ENCODE measurements around the gene TOR2A.

The TOR2A gene

DNA sequence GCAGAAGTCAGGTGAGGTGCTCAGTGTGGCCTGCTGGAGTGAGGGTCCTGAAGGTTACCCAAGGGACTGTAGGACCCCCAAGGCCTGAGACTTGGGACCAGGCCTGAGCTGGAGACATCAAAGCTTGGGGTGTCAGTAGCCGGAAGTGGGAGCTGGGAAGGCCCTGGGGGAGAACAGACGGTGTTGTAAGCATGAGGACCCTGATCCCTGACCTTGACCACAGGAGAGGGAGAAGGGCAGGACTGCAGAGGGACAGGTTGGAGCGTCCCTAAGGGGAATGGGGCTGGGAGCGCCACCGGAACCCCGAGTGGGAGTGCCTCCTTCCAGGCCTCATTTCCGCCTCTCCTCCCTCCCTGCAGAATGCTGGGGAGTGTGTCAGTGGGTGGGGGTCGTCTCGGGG is 18.7 kb downstream of the TOR2A start:
- no peak for DNase-seq

DNA sequence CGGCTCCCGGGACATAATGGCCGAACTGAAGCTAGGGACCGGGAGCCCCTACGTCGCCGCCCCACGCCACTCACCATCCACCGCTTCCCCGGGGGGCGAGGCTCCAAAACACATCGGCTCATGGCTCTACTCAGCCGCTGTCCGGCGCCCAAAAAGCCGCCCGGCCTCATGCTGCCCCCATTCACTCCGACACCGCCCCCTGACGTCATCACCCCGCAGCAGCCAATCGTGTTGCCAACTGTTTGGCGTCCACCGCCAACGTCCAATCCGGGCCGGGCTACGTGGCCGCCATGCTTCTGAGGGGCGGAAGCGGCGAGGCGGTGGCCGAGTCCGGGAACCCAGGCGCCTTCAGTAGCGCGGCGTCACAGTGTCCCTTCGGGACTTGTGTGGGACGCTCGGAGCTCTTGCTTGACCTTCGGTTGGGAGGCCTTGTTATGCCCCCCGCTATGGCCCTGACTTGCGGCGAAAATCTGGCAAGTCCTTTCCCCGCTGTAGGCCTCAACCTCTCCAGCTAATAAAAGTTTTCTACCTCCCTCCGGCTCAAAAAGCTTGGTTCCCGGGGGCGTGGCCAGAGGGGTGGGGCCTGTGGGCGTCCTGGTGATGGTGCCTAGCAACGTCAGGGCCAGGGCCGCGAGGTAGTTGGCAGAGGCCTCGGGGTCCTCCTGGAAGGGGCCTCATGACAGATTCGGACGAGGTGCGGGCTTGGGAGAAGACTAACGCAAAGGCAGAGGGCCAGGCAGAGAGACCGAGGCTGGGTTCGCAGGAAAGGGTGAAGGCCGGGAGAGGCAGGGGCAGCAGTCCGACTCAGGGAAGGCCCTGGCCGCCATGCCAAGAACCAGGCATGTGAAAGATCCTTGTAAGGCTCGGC is 19.4 kb downstream of the TOR2A start, which contains the start of the genes PTRH1 and TTC16:
Gene PTRH1 (minus strand): TSS at position 194 of the 868 bp plus-strand sequence. CDS start 24 bp downstream, at position 170.
Gene TTC16 (plus strand): TSS at position 610 of the 868 bp plus-strand sequence. CDS start 67 bp downstream, at position 677.
- peak; percentile 91 to 94 for DNase-seq

DNA sequence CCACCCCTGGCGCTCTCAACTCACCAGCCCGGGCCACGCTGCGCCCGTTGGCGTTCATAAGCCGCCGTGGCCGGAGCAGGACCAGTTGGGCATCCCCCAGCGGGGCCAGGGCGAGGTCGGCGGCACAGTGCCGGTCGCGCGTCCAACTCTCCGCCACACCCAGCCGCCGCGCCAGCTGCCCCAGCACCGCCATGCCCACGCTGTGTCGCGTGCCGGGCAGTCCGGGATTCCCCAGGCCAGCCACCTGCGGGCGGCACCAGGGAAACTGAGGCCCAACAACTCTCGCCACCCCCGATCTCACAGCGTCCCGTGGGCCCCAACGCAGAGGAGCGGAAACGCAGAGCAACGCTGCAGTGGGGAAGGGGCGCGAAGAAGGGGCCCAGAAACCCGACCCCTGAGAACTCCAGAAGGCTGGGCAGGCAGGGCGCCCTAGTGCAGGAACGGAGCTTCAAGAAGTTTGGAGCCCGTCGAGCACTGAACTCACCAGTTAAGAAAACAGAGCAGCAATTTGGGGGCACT is 20.1 kb downstream of the TOR2A start:
- no peak for DNase-seq

DNA sequence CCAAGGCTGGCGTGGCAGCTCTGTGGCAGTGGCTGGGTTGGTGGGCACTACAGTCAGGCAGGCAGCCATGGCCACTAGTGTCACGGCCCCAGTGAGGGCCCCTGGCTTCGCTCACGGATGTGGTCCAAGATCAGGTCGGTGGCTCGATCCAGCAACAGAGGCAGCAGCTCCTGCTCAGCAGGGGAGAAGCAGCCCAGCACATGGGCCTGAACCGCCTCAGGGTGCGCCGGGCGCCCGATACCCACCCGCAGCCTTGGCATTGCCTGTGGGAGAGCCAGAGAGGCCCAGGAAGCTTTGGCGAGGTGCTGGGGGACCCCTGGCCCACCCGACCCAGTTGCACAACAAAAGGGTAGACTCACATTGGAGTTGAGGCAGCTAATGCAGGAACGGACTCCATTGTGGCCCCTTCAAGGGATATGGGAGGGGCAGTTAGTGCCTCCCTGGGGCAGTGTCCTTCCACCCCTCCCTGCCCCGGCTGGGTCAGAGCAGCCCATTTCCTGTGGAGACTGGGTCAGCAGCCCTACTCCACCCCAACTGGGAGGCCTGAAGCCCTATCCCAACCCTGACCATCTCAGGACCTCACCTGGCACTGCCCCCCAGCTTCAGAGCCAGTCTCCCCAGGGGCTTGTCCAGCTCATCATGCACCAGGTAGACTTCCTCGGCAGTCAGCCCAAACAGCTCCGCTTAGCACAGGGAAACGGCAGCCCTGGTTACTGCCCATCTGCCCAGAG is 20.9 kb downstream of the TOR2A start:
- no peak for DNase-seq

DNA sequence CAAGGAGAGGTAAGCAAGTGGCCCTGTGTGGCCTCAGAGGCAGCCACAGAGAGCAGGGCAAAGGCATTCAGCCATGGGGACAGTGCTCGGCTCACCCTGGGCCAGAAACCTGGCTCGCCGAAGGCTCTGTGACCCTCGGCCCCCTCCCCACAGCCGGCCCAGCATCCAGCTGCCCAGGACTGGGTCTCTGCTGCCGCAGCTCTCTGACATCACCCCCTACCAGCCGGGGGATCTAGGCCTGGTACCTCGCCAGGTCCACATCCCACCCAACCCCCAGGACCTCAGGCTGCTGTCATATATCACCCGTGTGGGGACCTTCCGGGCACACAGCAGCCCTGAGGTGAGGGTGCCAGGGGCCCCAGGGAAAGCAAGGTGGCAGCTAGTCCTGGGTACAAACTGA is 22.2 kb downstream of the TOR2A start:
- DNase-seq = no peak

DNA sequence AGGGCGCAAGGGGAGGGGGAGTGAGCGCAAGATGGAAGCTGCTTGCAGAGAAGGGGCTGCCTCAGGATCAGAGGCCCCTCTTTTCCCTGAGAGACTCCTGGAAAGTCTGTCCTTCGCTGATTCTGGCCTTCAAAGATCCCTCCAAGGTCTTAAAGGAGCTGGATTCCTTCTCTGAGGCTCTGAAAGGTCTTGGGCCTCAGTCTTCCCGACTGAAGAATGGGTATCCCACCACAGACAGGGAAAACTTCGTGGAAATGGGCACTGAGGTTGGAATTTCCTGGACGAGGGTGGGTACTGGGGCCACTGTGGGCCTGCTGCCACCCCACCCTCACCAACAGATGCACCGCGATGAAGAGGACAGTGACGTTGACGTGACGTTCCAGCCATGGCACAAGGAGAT is 22.7 kb downstream of the TOR2A start:
- no peak for DNase-seq

DNA sequence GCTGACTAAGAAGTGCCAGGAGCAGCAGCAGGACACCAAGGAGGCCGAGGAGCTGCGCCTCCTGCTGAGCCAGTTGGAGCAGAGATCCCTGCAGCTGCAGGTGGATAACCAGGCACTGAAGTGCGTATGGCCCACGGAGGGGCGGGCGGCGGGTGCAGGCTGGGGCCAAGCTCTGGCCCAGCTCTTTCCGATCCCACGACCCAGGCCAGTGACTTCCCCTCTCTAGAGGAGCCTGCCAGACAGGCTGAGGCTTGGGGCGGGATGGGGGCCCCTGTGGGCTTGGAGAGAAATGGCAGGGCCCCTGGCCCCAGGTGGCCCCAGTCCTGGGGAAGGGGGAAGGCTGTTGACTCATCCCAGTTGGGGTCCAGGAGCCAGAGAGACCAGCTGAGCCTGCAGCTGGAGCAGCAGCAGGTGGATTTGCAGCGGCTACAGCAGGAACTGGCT is 23.2 kb downstream of the TOR2A start:
- DNase-seq = peak; percentile 71 to 88

DNA sequence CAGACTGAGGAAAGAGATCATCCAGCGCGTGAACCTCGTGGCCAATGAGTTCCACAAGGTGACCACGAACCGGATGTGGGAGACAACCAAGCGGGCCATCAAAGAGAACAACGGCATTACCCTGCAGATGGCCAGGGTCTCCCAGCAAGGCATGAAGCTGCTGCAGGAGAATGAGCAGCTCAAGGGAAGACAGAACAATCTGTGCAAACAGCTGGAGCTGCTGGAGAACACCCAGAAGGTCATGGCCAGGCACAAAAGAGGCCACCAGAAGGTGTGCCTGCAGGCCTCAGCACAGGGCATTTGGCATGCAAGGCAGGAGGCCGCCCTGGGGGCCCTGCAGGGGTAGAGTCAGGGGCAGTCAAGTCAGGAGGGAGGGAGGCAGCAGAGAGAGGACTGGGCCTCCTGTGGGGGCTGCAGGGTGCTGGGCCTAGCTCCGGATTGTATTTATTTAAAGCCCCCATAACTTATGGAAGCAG is 23.8 kb downstream of the TOR2A start:
- no peak for DNase-seq

DNA sequence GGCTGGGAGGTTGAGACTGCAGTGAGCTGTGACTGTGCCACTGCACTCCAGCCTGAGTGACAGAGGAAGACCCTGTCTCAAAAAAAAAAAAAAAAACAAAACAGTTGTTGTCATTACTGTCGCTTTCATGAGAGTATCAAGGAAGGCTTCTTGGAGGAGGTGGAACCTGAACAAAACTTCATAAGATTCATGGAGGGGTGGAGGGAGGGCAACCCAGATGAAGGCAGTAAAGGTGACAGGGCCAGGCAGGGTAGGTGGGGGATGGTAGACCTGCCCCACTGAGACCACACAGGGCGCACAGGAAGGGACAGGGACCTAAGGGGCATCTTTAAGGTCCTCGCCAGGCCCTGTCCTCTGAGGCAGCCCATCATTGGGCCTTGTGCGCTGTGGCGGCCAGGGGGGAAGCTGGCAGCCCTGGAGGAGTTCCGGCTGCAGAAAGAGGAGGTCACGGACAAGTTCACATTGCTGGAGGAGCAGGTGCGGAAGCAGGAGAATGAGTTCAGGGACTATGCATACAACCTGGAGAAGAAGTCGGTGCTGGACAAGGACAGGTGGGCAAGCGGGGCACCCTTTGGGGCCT is 24.8 kb downstream of the TOR2A start:
- DNase-seq = no peak

DNA sequence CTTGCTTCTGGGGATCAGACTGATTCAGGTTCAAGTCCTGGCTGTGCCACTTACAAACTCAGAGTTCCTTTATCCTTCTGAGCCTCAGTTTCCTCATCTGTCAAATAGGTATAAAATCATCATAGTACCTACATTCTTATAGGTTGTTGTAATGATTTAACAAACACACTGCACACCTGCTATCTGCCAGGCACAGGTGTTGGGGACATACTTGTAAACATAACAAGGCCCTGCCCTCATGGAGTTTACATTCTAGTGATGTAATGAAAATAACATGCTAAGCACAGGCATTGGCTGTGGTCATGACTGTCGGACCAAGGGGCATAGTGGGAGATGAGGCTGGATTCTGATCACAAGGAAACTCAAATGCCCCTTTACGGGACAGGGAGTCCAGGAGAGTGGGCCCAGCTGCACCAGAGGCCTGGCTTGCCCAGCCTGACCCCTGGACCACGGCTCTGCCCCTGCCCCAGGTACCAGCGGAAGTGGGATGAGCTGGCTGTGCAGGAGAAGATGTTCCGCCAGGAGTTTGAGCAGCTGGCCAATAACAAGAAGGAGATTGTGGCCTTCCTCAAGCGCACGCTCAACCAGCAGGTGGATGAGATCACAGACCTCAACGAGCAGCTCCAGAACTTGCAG is 26.0 kb downstream of the TOR2A start:
- DNase-seq = no peak

DNA sequence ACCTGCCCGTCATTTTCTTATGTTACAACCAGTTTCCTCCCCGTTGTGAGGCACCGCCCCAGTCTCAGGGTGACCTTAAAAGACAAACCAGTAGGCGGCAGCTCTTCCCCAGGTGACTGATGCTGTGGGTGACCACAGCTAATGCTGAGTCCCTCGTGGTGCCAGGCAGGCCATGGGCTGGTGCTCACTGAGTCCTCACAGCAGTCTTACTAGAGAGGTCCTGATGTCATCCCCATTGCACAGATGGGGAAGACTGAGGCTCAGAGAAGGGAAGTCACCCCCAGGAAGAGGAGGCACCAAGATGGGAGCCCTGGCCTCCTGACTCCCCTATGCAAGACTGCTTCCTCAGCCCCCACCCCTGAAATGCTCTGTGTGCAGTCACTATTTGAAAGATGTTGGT is 27.3 kb downstream of the TOR2A start:
- DNase-seq = no peak

DNA sequence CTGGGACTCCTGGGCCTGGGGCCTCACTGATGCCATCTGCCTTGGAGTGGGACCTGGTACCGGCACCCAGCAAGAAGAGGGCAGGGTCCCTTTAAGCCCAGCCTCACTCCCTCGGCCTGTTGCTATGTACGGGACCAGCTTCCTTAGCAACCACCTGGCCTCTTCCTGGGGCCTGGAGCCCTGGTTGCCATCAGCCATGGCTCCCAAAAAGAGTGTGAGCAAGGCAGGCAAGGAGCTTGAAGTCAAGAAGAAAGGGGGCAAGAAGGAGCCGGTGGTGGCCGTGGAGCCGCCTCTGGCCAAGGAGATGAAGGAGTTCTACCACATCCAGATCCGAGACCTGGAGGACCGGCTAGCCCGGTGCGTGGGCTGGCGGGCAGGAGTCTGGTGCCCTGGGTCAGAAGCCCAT is 28.3 kb downstream of the TOR2A start, which contains the start of gene CFAP157:
Gene CFAP157 (plus strand): TSS at position 153 of the 406 bp plus-strand sequence. CDS start 44 bp downstream, at position 197.
- peak; percentile 14 to 46 for DNase-seq

DNA sequence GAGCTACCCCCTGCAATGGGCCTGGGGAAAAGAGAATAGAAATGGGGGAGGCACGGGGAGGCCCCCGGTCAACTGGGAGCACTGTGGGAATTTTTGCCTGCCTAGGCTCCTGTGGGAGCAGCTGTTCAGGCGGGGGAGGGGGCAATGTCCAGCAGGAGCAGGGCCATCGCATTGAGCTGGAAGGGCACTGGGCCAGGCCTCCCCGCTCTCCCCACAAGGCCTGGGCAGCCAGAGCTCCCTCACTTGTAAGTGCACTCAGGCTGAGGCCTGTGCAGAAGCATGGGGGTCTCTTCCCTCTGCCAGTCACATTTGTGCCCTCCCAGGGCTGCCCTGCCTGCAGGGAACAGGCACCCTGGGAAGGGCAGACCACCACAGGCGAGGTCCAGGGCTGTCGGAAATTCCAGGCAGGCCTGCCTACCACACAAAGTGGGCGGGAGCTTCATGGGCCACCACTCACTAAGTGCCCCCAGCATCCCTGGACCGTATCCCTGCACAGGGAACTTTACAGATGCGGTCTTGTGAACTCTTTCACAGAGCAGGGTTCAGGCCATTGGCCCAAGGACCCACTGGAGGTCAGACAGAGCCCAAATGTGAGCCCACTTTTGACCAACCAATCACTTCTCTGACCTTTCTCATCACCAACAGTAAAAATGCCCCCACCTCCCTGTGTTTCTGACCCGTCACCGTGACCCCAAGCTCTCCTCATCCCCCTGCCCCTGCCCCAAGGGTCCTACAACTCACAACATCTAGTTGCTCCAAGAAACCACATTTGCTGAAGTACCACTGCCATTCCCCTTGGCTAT is 29.3 kb downstream of the TOR2A start:
- DNase-seq = no peak

DNA sequence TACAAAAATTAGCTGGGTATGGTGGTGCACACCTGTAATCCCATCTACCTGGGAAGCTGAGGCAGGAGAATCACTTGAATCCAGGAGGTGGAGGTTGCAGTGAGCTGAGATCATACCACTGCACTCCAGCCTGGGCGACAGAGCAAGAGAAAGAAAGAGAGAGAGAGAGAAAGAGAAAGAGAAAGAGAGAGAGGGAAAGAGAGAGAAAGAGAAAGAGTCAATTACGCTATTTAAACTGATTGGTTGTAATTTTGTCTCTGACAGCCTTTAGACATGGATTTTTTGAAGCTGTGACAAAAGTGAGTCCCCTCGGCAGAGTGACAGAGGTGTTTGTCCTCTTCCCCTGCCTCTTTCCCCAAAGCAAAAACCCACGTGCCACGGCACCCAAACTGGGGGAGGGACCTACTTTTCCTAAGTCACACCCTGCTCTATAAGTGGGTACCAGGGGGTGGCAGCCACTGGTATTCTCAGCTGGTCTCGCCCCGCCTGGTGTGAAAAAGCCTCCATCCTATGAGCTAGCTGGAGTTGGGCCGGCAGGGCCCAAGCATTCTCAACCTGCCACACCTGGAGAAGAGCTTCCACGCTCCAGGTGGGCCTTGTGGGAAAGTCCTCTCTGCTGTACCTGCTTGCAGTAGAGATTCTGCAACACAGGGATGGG is 31.7 kb downstream of the TOR2A start:
- no peak for DNase-seq

DNA sequence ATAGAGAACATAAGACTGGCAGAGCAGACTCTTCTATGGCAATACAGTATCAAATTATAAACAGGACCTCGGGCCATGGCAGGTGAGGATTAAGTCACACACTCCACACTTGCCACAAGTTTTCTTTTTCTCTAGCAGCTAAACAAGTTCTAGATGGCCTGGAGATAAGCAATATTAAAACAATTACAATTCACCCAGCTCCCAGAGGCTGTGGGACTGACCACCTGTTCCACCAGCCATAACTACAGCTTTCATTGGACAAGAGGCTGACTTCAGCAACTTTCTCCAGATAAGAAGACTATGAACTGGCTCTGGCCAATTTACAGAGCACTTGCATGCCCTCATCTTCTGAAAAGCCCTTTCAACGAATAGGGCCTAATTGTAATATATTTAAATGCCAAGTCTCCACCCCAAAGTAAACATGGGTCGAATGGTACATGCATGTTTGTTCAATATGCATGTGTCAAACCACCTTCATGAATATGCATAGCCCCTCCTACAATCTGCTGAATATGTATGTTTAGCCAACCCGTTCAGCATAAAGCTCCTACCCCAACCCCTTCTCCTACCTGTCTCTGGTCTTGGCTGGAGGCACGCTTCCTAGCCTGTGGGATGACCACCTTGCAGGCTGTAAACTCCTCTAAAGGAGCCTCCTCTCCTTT is 34.4 kb downstream of the TOR2A start:
- no peak for DNase-seq

DNA sequence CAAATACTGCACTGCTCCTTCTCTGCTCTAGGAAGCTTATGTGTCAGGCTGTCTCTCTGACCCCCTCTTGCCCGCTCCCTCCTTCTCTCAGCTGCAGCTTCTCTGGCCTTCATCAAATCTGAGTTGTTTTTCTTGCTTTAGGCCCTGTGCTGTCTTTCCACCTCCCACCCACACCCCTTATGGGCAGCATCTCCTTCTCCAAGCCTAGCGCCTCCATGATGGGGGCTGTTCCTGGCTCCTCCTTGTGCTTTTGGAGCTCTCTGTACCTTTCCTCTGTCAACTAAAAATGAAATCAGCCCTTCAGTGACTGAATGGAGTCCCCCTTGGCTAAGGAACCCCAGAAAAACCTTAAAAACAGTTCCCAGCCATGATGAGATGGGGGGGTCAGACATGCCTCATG is 35.0 kb downstream of the TOR2A start:
- no peak for DNase-seq

DNA sequence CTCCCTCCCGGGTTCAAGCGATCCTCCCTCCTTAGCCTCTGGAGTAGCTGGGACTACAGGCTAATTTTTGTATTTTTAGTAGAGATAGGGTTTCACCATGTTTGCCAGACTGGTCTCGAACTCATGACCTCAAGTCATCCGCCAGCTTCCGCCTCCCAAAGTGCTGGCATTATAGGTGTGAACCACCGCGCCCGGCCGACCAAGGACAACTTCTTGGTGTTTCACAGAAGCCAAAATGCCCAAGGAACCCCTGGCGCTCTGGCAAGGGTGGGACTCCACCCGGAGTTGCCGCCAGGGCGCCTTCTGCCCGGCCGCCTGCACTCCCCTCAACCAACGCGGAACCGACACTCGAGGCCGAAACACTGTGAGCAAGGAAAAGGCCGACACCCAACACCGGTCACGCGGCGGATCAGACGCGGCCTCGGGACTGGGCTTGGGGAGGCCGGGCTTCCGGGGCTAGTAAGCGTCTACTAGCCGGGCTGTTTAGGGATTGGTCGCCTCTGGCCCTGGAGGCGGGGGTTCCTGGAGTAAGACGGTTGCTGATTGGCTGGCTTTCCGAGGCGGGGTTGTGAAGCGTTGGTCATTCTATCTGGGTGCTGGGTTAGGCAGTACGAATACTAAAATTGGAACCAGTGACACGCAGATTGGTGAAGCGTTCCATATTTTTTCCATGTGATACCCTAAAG is 36.0 kb downstream of the TOR2A start:
- DNase-seq = no peak

DNA sequence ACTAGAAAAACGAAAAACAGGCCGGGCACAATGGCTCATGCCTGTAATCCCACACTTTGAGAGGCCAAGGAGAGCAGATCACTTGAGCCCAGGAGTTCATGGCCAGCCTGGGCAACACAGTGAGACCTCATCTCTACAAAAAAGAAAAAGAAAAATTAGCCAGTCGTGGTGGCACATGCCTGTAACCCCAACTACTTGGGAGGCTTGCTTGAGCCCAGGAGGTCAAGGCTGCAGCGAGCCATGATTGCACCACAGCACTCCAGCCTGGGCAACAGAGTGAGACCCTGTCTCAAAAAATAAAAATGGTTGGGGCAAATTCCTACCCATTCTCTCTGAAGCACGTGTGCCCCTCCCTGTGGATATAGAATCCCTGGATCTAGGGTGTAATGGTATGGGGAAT is 36.7 kb downstream of the TOR2A start:
- DNase-seq = no peak

DNA sequence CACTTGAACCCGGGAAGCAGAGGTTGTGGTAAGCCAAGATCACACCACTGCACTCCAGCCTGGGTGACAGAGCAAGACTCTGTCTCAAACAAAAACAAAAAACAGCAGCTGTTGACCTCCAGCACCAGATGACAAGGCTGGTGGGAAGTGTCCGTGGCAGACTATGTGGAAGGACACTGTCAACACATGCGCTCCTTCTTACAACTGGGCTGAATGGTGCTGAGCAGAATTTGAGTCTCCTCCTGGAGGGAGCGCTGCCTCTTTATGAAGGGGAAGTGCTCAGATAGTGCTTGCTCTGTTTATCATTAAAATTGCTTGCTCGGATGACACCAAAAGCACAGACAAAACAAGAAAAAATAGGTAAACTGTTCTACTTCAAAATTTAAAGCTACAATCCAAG is 37.5 kb downstream of the TOR2A start:
- DNase-seq = no peak
